OCI-LY3 (cell line): Measurements from ENCODE around the gene PRPF19.

Experiments used
- H2AFZ ChIP-seq: fragments of 200-600, 300-600 bp; shearing (Covaris generic); 2 replicates; pipeline ENCODE4 v1.6.0; 2014; ENCODE audit warnings: antibody characterized with exemption, low read depth, low read length
- H3K27ac ChIP-seq: fragments of 200-600, 300-600 bp; sonication (generic); 2 replicates; pipeline ENCODE4 v1.5.1; 2014; ENCODE audit warnings: mild to moderate bottlenecking, low read length, moderate library complexity, mixed read lengths
- H3K27me3 ChIP-seq: fragments of 200-600, 300-600 bp; sonication (generic); 2 replicates; pipeline ENCODE4 v1.6.1; 2014; ENCODE audit warnings: low read depth, low read length, mixed read lengths
- H3K36me3 ChIP-seq: fragments of 200-600, 300-600 bp; sonication (generic); replicated peaks from 2 replicates; pipeline ENCODE3; 2014; ENCODE audit warnings: low read depth, low read length, mixed read lengths
- H3K4me1 ChIP-seq: fragments of 300-600, 200-600 bp; sonication (generic); 2 replicates; pipeline ENCODE4 v1.6.1; 2014; ENCODE audit warnings: low read length, mixed read lengths
- H3K4me2 ChIP-seq: fragments of 200-600, 300-600 bp; sonication (generic); 2 replicates; pipeline ENCODE4 v1.6.1; 2014; ENCODE audit warnings: low read length, mixed read lengths
- H3K4me3 ChIP-seq: fragments of 300-600, 200-600 bp; sonication (generic); 2 replicates; pipeline ENCODE4 v1.5.1; 2014; ENCODE audit warnings: antibody characterized with exemption, mild to moderate bottlenecking, low read length, moderate library complexity
- H3K79me2 ChIP-seq: fragments of 300-600, 200-600 bp; shearing (Covaris generic); 2 replicates; pipeline ENCODE4 v1.6.1; 2014; ENCODE audit warnings: mild to moderate bottlenecking, low read length, mixed read lengths
- H3K9ac ChIP-seq: fragments of 300-600, 200-600 bp; shearing (Covaris generic); 2 replicates; pipeline ENCODE4 v1.6.0; 2014; ENCODE audit warnings: mild to moderate bottlenecking, low read length, moderate library complexity
- H3K9me3 ChIP-seq: fragments of 200-600, 300-600 bp; shearing (Covaris generic); 2 replicates; pipeline ENCODE4 v1.6.1; 2014; ENCODE audit warnings: low read length, mixed read lengths; ENCODE audit not compliant: insufficient read depth
- H4K20me1 ChIP-seq: fragments of 200-600, 300-600 bp; sonication (generic); 2 replicates; pipeline ENCODE4 v1.6.1; 2016; ENCODE audit warnings: low read length, mixed read lengths; ENCODE audit not compliant: insufficient read depth
- EZH2phosphoT487 ChIP-seq: fragments of 200-600 bp; shearing (Covaris generic); IDR thresholded peaks from 2 replicates; pipeline ENCODE4 v1.6.1; 2018; ENCODE audit warnings: antibody characterized with exemption, mixed run types, low read depth
- TF ChIP-seq, protein P1 (sequence below): fragments of 200-600, 300-600 bp; sonication (generic); IDR thresholded peaks from 2 replicates; pipeline ENCODE4 v1.5.1; 2014; ENCODE audit warnings: antibody characterized with exemption, low read length, low read depth

The PRPF19 gene

GRCh38 chr11:60952742-60953170 lies 46.4 kb upstream of the PRPF19 start:
- TF ChIP-seq EZH2phosphoT487: no peak
- TF ChIP-seq, protein P1, sequence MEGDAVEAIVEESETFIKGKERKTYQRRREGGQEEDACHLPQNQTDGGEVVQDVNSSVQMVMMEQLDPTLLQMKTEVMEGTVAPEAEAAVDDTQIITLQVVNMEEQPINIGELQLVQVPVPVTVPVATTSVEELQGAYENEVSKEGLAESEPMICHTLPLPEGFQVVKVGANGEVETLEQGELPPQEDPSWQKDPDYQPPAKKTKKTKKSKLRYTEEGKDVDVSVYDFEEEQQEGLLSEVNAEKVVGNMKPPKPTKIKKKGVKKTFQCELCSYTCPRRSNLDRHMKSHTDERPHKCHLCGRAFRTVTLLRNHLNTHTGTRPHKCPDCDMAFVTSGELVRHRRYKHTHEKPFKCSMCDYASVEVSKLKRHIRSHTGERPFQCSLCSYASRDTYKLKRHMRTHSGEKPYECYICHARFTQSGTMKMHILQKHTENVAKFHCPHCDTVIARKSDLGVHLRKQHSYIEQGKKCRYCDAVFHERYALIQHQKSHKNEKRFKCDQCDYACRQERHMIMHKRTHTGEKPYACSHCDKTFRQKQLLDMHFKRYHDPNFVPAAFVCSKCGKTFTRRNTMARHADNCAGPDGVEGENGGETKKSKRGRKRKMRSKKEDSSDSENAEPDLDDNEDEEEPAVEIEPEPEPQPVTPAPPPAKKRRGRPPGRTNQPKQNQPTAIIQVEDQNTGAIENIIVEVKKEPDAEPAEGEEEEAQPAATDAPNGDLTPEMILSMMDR: no peak
- peak overlapping the region; percentile 98 for H3K9ac ChIP-seq

GRCh38 chr11:60951904-60952741 lies 45.7 kb upstream of the PRPF19 start, which contains the start of gene SLC15A3:
Gene SLC15A3, minus strand, starts transcription at chr11:60952176. Its CDS starts 625 bp downstream, at chr11:60951551.
- Histone ChIP-seq H3K27ac (peak within 1 kb of the TSS; percentile 96), H3K27me3 (no peaks in the 10 kb centered on the region), H3K4me1 (peaks cover 58% of the 10 kb centered on the region), H2AFZ (no peak within 1 kb of the TSS), H3K79me2 (peaks cover 48% of the 10 kb centered on the region), H3K4me3 (peak within 1 kb of the TSS; percentile 91), H3K4me2 (peak within 1 kb of the TSS; percentile 98), H4K20me1 (peaks cover 34% of the 10 kb centered on the region), H3K9me3 (no peaks in the 10 kb centered on the region), H3K9ac (peak within 1 kb of the TSS; percentile 98), H3K36me3 (peaks cover 25% of the 10 kb centered on the region)
- TF ChIP-seq EZH2phosphoT487: no peak
- TF ChIP-seq, protein P1: no peak

More at GRCh38 chr11:60952742-60953170, 46.4 kb upstream of the PRPF19 start:
- Histone ChIP-seq H3K9me3 (no peaks in the 10 kb centered on the region), H3K27me3 (no peaks in the 10 kb centered on the region), H3K4me3 (peak overlapping the region; percentile 91), H2AFZ (no peak overlapping the region), H3K27ac (peak overlapping the region; percentile 96), H3K79me2 (peaks cover 42% of the 10 kb centered on the region), H3K4me1 (peaks cover 54% of the 10 kb centered on the region), H3K4me2 (peak overlapping the region; percentile 98), H4K20me1 (peaks cover 29% of the 10 kb centered on the region), H3K36me3 (peaks cover 21% of the 10 kb centered on the region)

DNA sequence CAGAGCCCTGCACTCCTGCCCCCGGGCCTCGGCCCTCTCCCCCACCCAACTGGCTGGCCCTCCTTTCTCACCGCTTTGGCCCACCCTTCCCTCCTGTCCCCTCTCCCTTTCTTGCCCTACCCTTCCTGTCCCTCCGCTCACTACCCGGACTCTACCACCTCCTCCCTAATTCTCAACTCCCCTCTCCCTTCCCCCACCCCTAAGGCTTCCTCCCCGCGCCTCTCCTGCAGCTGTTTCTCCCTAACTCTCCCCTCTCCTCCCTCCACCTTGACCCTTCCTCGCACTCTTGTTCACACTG lies 45.2 kb upstream of the PRPF19 start:
- H4K20me1 ChIP-seq: peaks cover 39% of the 10 kb centered on the region
- peak overlapping the region; percentile 96 for H3K27ac ChIP-seq
- peak overlapping the region; percentile 98 for H3K4me2 ChIP-seq
- peaks cover 30% of the 10 kb centered on the region for H3K36me3 ChIP-seq
- peak overlapping the region; percentile 98 for H3K9ac ChIP-seq
- no peak overlapping the region for H2AFZ ChIP-seq
- TF ChIP-seq, protein P1: no peak
- no peak for TF ChIP-seq EZH2phosphoT487
- peaks cover 58% of the 10 kb centered on the region for H3K4me1 ChIP-seq
- H3K27me3 ChIP-seq: no peaks in the 10 kb centered on the region
- H3K79me2 ChIP-seq: peaks cover 53% of the 10 kb centered on the region
- peak overlapping the region; percentile 91 for H3K4me3 ChIP-seq
- no peaks in the 10 kb centered on the region for H3K9me3 ChIP-seq

GRCh38 chr11:60950933-60951605 lies 44.7 kb upstream of the PRPF19 start:
- H3K36me3 ChIP-seq: peaks cover 35% of the 10 kb centered on the region
- peak overlapping the region; percentile 98 for H3K4me2 ChIP-seq
- no peaks in the 10 kb centered on the region for H3K9me3 ChIP-seq
- peak overlapping the region; percentile 96 for H3K27ac ChIP-seq
- TF ChIP-seq, protein P1: no peak
- no peak for TF ChIP-seq EZH2phosphoT487
- peaks cover 58% of the 10 kb centered on the region for H3K4me1 ChIP-seq
- peaks cover 58% of the 10 kb centered on the region for H3K79me2 ChIP-seq
- peaks cover 44% of the 10 kb centered on the region for H4K20me1 ChIP-seq
- H3K9ac ChIP-seq: peak overlapping the region; percentile 98
- peak overlapping the region; percentile 91 for H3K4me3 ChIP-seq
- no peak overlapping the region for H2AFZ ChIP-seq
- H3K27me3 ChIP-seq: no peaks in the 10 kb centered on the region
